Fibroblast of the aortic adventitia (primary cell): Measurements from ENCODE around the gene DEFB110. TPM values are rescaled to one million over a fixed set of nuclear protein-coding genes. Genes with fewer than 3 reads are reported as not detected.

Experiments
- DNase-seq: peaks from one replicate; pipeline ENCODE4 v3.0.0-alpha.2; 2010; ENCODE audit warnings: low read depth
- H3K4me3 ChIP-seq: 2 replicates; pipeline ENCODE4 v1.5.1; 2011; ENCODE audit warnings: low read depth, mild to moderate bottlenecking, control low read depth, low read length, moderate library complexity
- CTCF ChIP-seq: IDR thresholded peaks from 2 replicates; pipeline ENCODE4 v1.5.1; 2011; ENCODE audit warnings: mild to moderate bottlenecking, low read length, control low read depth, inconsistent platforms; ENCODE audit not compliant: insufficient read depth
- total RNA-seq: library from RNA; depleted of rRNA; stranded (reverse); fragments of >200 nt; gene quantifications from 2 replicates; pipeline ENCODE4 v1.2.3, GENCODE V29; 2012; ENCODE audit warnings: low replicate concordance

DEFB110 gene
- total RNA-seq, 1 donor = not detected

GRCh38 chr6:50030777-50031562, 9.2 kb upstream of the DEFB110 start:
- no peak for TF ChIP-seq CTCF
- no peak for DNase-seq
- H3K4me3 ChIP-seq = no peak overlapping the region

GRCh38 chr6:50030350-50030749, 8.6 kb upstream of the DEFB110 start:
- no peak for DNase-seq
- TF ChIP-seq CTCF = no peak
- H3K4me3 ChIP-seq = no peak overlapping the region

- TF ChIP-seq CTCF = no peak
- H3K4me3 ChIP-seq = no peak overlapping the region
- DNase-seq = no peak
Observed at GRCh38 chr6:50025258-50025657, 3.5 kb upstream of the DEFB110 start.

- no peak for TF ChIP-seq CTCF
- no peak for DNase-seq
Observed at GRCh38 chr6:50007819-50008218, 14.0 kb downstream of the DEFB110 start.

GRCh38 chr6:50003139-50003538, 18.7 kb downstream of the DEFB110 start:
- DNase-seq = no peak
- H3K4me3 ChIP-seq = no peak overlapping the region
- no peak for TF ChIP-seq CTCF

More at GRCh38 chr6:50007819-50008218, 14.0 kb downstream of the DEFB110 start:
- H3K4me3 ChIP-seq = no peak overlapping the region

GRCh38 chr6:49995278-49995677, 26.5 kb downstream of the DEFB110 start:
- H3K4me3 ChIP-seq = no peak overlapping the region
- DNase-seq = no peak
- TF ChIP-seq CTCF = no peak

- no peak for DNase-seq
- no peak overlapping the region for H3K4me3 ChIP-seq
- TF ChIP-seq CTCF = no peak
Observed at GRCh38 chr6:49988900-49989299, 32.9 kb downstream of the DEFB110 start.
